Uterine smooth muscle cell (primary cell): Measurements from ENCODE around the gene GOSR2. TPM values are rescaled to one million over a fixed set of nuclear protein-coding genes. Genes with fewer than 3 reads are reported as not detected.

ENCODE experiments used
- total RNA-seq: library from RNA; depleted of rRNA; stranded (reverse); fragments of >200 nt; gene quantifications from 2 replicates; pipeline ENCODE4 v1.2.3, GENCODE V29; 2014

The GOSR2 gene
- total RNA-seq = 50.9 and 58.0 TPM in 2 replicates

DNA sequence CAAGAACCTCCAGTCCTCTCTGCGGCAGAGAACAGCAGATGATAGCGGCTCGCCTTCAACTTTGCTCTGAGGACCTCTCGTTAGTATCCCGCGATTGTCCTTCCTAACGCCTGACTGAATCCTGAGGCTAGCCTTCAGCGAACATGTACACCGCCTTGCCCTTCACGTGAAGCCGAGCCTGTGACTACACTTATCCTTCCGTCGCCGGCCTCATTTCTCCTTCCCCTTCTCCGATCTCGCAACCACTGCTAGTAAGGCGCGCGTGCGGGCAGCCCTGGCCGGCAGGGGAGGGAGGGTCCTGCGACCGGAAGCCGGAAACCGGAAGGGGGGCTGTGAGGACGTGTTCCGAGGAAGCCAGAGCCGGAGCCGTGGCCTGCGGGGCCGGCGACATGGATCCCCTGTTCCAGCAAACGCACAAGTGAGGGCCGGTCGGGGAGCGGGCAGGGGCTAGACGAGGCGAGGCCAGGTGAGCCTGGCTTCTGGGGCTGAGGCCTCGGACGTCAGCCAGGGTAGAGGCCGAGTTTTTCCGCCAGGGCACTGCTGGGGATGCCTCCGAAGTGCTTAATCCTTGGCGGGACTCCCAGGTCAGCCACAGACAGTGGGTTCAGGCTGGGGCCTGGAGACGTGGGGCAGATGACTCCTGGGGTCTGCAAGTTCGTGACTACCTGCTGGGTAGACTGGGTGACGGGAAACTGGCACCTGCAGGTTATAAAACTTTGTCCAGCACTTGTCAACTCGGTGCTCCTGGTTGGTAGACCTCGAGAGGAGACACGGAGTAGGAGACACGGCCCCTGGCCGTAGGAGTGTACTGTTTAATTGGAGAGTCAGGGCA lies at the start of gene GOSR2:
Gene GOSR2 (plus strand): TSS at position 357 of the 832 bp plus-strand sequence. CDS start 33 bp downstream, at position 390.

GRCh38 chr17:46979147-46979863 lies 56.3 kb downstream of the GOSR2 start, which contains the start of gene RPRML:
TSS of gene RPRML (minus strand) at chr17:46979253. CDS start at chr17:46979007, 246 bp downstream.

Other genes with a start within 250 kb of the GOSR2 start
- gene WNT3, start 104.5 kb upstream of the GOSR2 start, total RNA-seq = 0.62 and 1.00 TPM in 2 replicates
- gene WNT9B, start 71.6 kb upstream of the GOSR2 start, total RNA-seq = not detected in 2 replicates
- gene RPRML, start 56.1 kb downstream of the GOSR2 start, total RNA-seq = not detected in 2 replicates